IPS-15b (cell line): ENCODE measurements around the gene TTC3.
"Not testable (repeated sequence)": the region's sequence is repeated elsewhere in the genome, so short reads cannot be mapped to it uniquely, and the experiment has no call there.

ENCODE experiments used
- H3K27me3 ChIP-seq: one replicate; pipeline ENCODE4 v1.6.1; 2013; ENCODE audit warnings: low read length; ENCODE audit not compliant: control insufficient read depth, insufficient read depth
- H3K36me3 ChIP-seq: one replicate; pipeline ENCODE4 v1.6.1; 2013; ENCODE audit warnings: low read length; ENCODE audit not compliant: control insufficient read depth, insufficient read depth
- H3K4me1 ChIP-seq: one replicate; pipeline ENCODE4 v1.6.1; 2013; ENCODE audit warnings: mild to moderate bottlenecking, low read length; ENCODE audit not compliant: control insufficient read depth, insufficient read depth
- H3K4me3 ChIP-seq: one replicate; pipeline ENCODE4 v1.5.1; 2013; ENCODE audit warnings: low read depth, low read length
- H3K9ac ChIP-seq: one replicate; pipeline ENCODE4 v1.6.1; 2013; ENCODE audit warnings: low read depth, mild to moderate bottlenecking, low read length
- H3K9me3 ChIP-seq: one replicate; pipeline ENCODE4 v1.6.1; 2013; ENCODE audit warnings: mild to moderate bottlenecking, low read length; ENCODE audit not compliant: control insufficient read depth, insufficient read depth

Gene TTC3

GRCh38 chr21:37079211-37079824, 6.3 kb downstream of the TTC3 start:
- no peaks in the 10 kb centered on the region for H3K4me1 ChIP-seq
- no peak overlapping the region for H3K4me3 ChIP-seq
- H3K36me3 ChIP-seq, result no peaks in the 10 kb centered on the region
- H3K9me3 ChIP-seq, result no peaks in the 10 kb centered on the region
- peaks cover 17% of the 10 kb centered on the region for H3K27me3 ChIP-seq
- H3K9ac ChIP-seq, result no peak overlapping the region

- Histone ChIP-seq H3K4me3 (no peak overlapping the region), H3K27me3 (no peaks in the 10 kb centered on the region), H3K36me3 (no peaks in the 10 kb centered on the region), H3K4me1 (no peaks in the 10 kb centered on the region), H3K9me3 (no peaks in the 10 kb centered on the region), H3K9ac (no peak overlapping the region)
Observed at GRCh38 chr21:37082375-37082774, 9.3 kb downstream of the TTC3 start.

GRCh38 chr21:37082856-37083528, 9.9 kb downstream of the TTC3 start:
- Histone ChIP-seq H3K4me3 (no peak overlapping the region), H3K36me3 (no peaks in the 10 kb centered on the region), H3K9ac (no peak overlapping the region), H3K4me1 (no peaks in the 10 kb centered on the region), H3K27me3 (no peaks in the 10 kb centered on the region), H3K9me3 (no peaks in the 10 kb centered on the region)

- Histone ChIP-seq H3K4me3 (no peak overlapping the region), H3K4me1 (no peaks in the 10 kb centered on the region), H3K9ac (no peak overlapping the region), H3K27me3 (no peaks in the 10 kb centered on the region), H3K9me3 (no peaks in the 10 kb centered on the region), H3K36me3 (no peaks in the 10 kb centered on the region)
Observed at GRCh38 chr21:37085726-37086125, 12.7 kb downstream of the TTC3 start.

- Histone ChIP-seq H3K9ac (no peak overlapping the region), H3K4me3 (no peak overlapping the region), H3K4me1 (no peaks in the 10 kb centered on the region), H3K9me3 (no peaks in the 10 kb centered on the region), H3K36me3 (no peaks in the 10 kb centered on the region), H3K27me3 (no peaks in the 10 kb centered on the region)
Observed at GRCh38 chr21:37087188-37087587, 14.1 kb downstream of the TTC3 start.

GRCh38 chr21:37088186-37088735, 15.2 kb downstream of the TTC3 start:
- no peaks in the 10 kb centered on the region for H3K36me3 ChIP-seq
- no peaks in the 10 kb centered on the region for H3K27me3 ChIP-seq
- no peak overlapping the region for H3K9ac ChIP-seq
- H3K4me3 ChIP-seq, result no peak overlapping the region
- no peaks in the 10 kb centered on the region for H3K9me3 ChIP-seq
- no peaks in the 10 kb centered on the region for H3K4me1 ChIP-seq

GRCh38 chr21:37093977-37094376, 20.9 kb downstream of the TTC3 start:
- H3K36me3 ChIP-seq, result peaks cover 4% of the 10 kb centered on the region
- no peak overlapping the region for H3K4me3 ChIP-seq
- H3K9me3 ChIP-seq, result no peaks in the 10 kb centered on the region
- no peak overlapping the region for H3K9ac ChIP-seq
- no peaks in the 10 kb centered on the region for H3K4me1 ChIP-seq
- no peaks in the 10 kb centered on the region for H3K27me3 ChIP-seq

GRCh38 chr21:37095821-37096220, 22.8 kb downstream of the TTC3 start:
- no peaks in the 10 kb centered on the region for H3K9me3 ChIP-seq
- H3K9ac ChIP-seq, result no peak overlapping the region
- H3K36me3 ChIP-seq, result peaks cover 4% of the 10 kb centered on the region
- no peaks in the 10 kb centered on the region for H3K27me3 ChIP-seq
- no peak overlapping the region for H3K4me3 ChIP-seq
- H3K4me1 ChIP-seq, result no peaks in the 10 kb centered on the region

GRCh38 chr21:37098751-37099150, 25.7 kb downstream of the TTC3 start:
- Histone ChIP-seq H3K4me1 (no peaks in the 10 kb centered on the region), H3K9ac (no peak overlapping the region), H3K9me3 (no peaks in the 10 kb centered on the region), H3K27me3 (no peaks in the 10 kb centered on the region), H3K4me3 (no peak overlapping the region), H3K36me3 (peaks cover 4% of the 10 kb centered on the region)

GRCh38 chr21:37100316-37100715, 27.3 kb downstream of the TTC3 start:
- no peak overlapping the region for H3K9ac ChIP-seq
- H3K9me3 ChIP-seq, result no peaks in the 10 kb centered on the region
- H3K4me3 ChIP-seq, result no peak overlapping the region
- H3K4me1 ChIP-seq, result no peaks in the 10 kb centered on the region
- H3K27me3 ChIP-seq, result no peaks in the 10 kb centered on the region
- H3K36me3 ChIP-seq, result peaks cover 4% of the 10 kb centered on the region

- no peak overlapping the region for H3K4me3 ChIP-seq
- no peak overlapping the region for H3K9ac ChIP-seq
- no peaks in the 10 kb centered on the region for H3K27me3 ChIP-seq
- no peaks in the 10 kb centered on the region for H3K9me3 ChIP-seq
- peaks cover 4% of the 10 kb centered on the region for H3K36me3 ChIP-seq
- no peaks in the 10 kb centered on the region for H3K4me1 ChIP-seq
Observed at GRCh38 chr21:37101384-37101783, 28.3 kb downstream of the TTC3 start.

GRCh38 chr21:37102746-37103145, 29.7 kb downstream of the TTC3 start:
- H3K9me3 ChIP-seq, H3K4me1 ChIP-seq, H3K36me3 ChIP-seq, H3K4me3 ChIP-seq, H3K27me3 ChIP-seq, H3K9ac ChIP-seq: not testable (repeated sequence)
